A549 (cell line): Measurements from ENCODE around the gene AFF3. TPM values are rescaled to one million over a fixed set of nuclear protein-coding genes. Genes with fewer than 3 reads are reported as not detected.

Experiments used
- ATAC-seq, 2 experiments: fragments of 200-7000 bp in 1 of 2; fragments of >200 bp in 1 of 2; cut with Nextera tagmentation in 1 of 2; cut with Tn5 transposase in 1 of 2; 3 replicates each; pipeline versions ENCODE4 v1.8.0 to v1.9.1; 2018 to 2020; ENCODE audit warnings: mild to moderate bottlenecking in 1 of 2, moderate library complexity in 1 of 2
- CTCF ChIA-PET: fragments of 300-600 bp; sonication (Branson Sonifier 250); formaldehyde crosslinking; extraction: SDS; loops from one replicate; lab custom pipeline; 2021; ENCODE audit warnings: antibody characterized with exemption, inconsistent platforms; lab: Yijun Ruan, JAX
- POLR2A ChIA-PET: fragments of 350-600 bp; formaldehyde crosslinking; extraction: SDS; loops from one replicate; lab custom pipeline; 2021; ENCODE audit warnings: antibody characterized with exemption, inconsistent platforms; lab: Yijun Ruan, JAX
- DNase-seq, 2 experiments: peaks; one replicate each; pipeline versions ENCODE4 v3.0.0 to v3.0.0-alpha.2; 2011 to 2016; ENCODE audit warnings: low read depth in 1 of 2, low spot score in 1 of 2
- FAIRE-seq: peaks from 2 replicates; lab custom pipeline; 2011; peaks lifted over from hg19 to GRCh38; lab: Jason Lieb, UNC
- H3K27ac ChIP-seq, 2 experiments: fragments of >200 bp; sonication (Bioruptor Twin); formaldehyde crosslinking; 3 replicates each; pipeline ENCODE4 v1.5.1; 2016 to 2017
- H3K4me1 ChIP-seq: fragments of >200 bp; sonication (Bioruptor Twin); formaldehyde crosslinking; 3 replicates; pipeline ENCODE4 v1.6.1; 2016
- H3K4me2 ChIP-seq: fragments of >200 bp; sonication (Bioruptor Twin); formaldehyde crosslinking; 3 replicates; pipeline ENCODE4 v1.6.1; 2016
- H3K4me3 ChIP-seq: fragments of >200 bp; sonication (Bioruptor Twin); formaldehyde crosslinking; 3 replicates; pipeline ENCODE4 v1.5.1; 2016
- H3K9me3 ChIP-seq: fragments of >200 bp; sonication (Bioruptor Twin); formaldehyde crosslinking; 3 replicates; pipeline ENCODE4 v1.6.1; 2016
- BHLHE40 ChIP-seq: IDR thresholded peaks from 2 replicates; pipeline ENCODE4 v1.6.1; 2012; ENCODE audit warnings: low read depth, low read length, inconsistent platforms
- CBX8 ChIP-seq: fragments of 200-600 bp; sonication (generic); IDR thresholded peaks from 2 replicates; pipeline ENCODE4 v1.6.1; 2016
- CHD4 ChIP-seq: fragments of 200-600 bp; sonication (generic); IDR thresholded peaks from 2 replicates; pipeline ENCODE4 v1.6.1; 2016; ENCODE audit warnings: antibody characterized with exemption, mild to moderate bottlenecking, borderline replicate concordance
- EHF ChIP-seq: fragments of 250-450 bp; sonication (Bioruptor Pico); IDR thresholded peaks from 2 replicates; pipeline ENCODE4 v1.5.0; 2020; ENCODE audit warnings: mild to moderate bottlenecking
- FOSL2 ChIP-seq, 2 experiments: fragments of 450-650 bp in 1 of 2; fragments of >200 bp in 1 of 2; sonication (Bioruptor Twin) in 1 of 2; formaldehyde crosslinking; IDR thresholded peaks; 2 replicates each; pipeline versions ENCODE4 v1.5.0 to v1.6.1; 2016 to 2020; ENCODE audit warnings: mild to moderate bottlenecking in 1 of 2, moderate library complexity in 1 of 2
- FOXS1 ChIP-seq: fragments of 250-450 bp; sonication (Bioruptor Pico); IDR thresholded peaks from 2 replicates; pipeline ENCODE4 v1.5.0; 2020; ENCODE audit warnings: mild to moderate bottlenecking, moderate library complexity
- MYC ChIP-seq: IDR thresholded peaks from 2 replicates; pipeline ENCODE4 v1.6.1; 2012; ENCODE audit warnings: mild to moderate bottlenecking, inconsistent platforms, low read length, improper control_type of control experiment, borderline replicate concordance
- SMC3 ChIP-seq: fragments of >200 bp; sonication (Bioruptor Twin); formaldehyde crosslinking; IDR thresholded peaks from 3 replicates; pipeline ENCODE4 v1.6.1; 2018; ENCODE audit warnings: inconsistent platforms
- TP53 ChIP-seq: fragments of 250-450 bp; sonication (Bioruptor Pico); IDR thresholded peaks from 2 replicates; pipeline ENCODE4 v1.5.0; 2021; ENCODE audit warnings: mild to moderate bottlenecking, moderate library complexity
- ZNF302 ChIP-seq: fragments of 250-450 bp; sonication (Bioruptor Pico); IDR thresholded peaks from 2 replicates; pipeline ENCODE4 v1.9.0; 2021; ENCODE audit warnings: inconsistent platforms, mild to moderate bottlenecking, moderate library complexity
- WGBS: methylation state at CpG from one replicate; pipeline ENCODE4 v1.1.6; 2017; ENCODE audit errors: missing lambda C conversion rate; 5-methylcytosine and 5-hydroxymethylcytosine counted together
- polyA plus RNA-seq, 4 experiments: library from polyadenylated mRNA; depleted of rRNA in 3 of 4; stranded (reverse); fragments of >200 nt; fragmentation: RNase III in 1 of 4; extraction: RNeasy Plus Mini Kit Qiagen cat#74134 plus additional on column Dnase treatment in 1 of 4; gene quantifications; 2 replicates in 3 of 4; 3 replicates in 1 of 4; pipeline ENCODE4 v1.2.3, GENCODE V29; 2011 to 2017
- TF ChIP-seq, protein P1 (sequence below): fragments of >200 bp; sonication (Bioruptor Twin); formaldehyde crosslinking; IDR thresholded peaks from 3 replicates; pipeline ENCODE4 v1.5.1; 2016
- TF ChIP-seq, protein P2 (sequence below): fragments of >200 bp; sonication (Bioruptor Twin); formaldehyde crosslinking; IDR thresholded peaks from 3 replicates; pipeline ENCODE4 v1.6.1; 2016
- TF ChIP-seq, protein P3 (sequence below): IDR thresholded peaks from 2 replicates; pipeline ENCODE4 v1.6.1; 2012; ENCODE audit warnings: low read depth, borderline replicate concordance
- TF ChIP-seq, protein P4 (sequence below): fragments of >200 bp; sonication (Bioruptor Twin); formaldehyde crosslinking; IDR thresholded peaks from 2 replicates; pipeline ENCODE4 v1.6.1; 2016
- TF ChIP-seq, protein P5 (sequence below): fragments of 200-600 bp; sonication (generic); IDR thresholded peaks from 2 replicates; pipeline ENCODE4 v1.6.1; 2016; ENCODE audit warnings: antibody characterized with exemption, mild to moderate bottlenecking, moderate library complexity
- TF ChIP-seq, protein P6 (sequence below): IDR thresholded peaks from 2 replicates; pipeline ENCODE4 v1.6.1; 2012
- TF ChIP-seq, protein P7 (sequence below): fragments of 150-350 bp; IDR thresholded peaks from 2 replicates; pipeline ENCODE4 v1.6.1; 2014; ENCODE audit warnings: low read depth, mild to moderate bottlenecking, low read length
- TF ChIP-seq, protein P8 (sequence below): fragments of 250-450 bp; sonication (Bioruptor Pico); IDR thresholded peaks from 2 replicates; pipeline ENCODE4 v1.5.0; 2021; ENCODE audit warnings: mild to moderate bottlenecking, moderate library complexity, borderline replicate concordance

AFF3 gene
- polyA plus RNA-seq, 2 of the 4 experiments (the other 2 are of a cell fraction), result not detected

DNA sequence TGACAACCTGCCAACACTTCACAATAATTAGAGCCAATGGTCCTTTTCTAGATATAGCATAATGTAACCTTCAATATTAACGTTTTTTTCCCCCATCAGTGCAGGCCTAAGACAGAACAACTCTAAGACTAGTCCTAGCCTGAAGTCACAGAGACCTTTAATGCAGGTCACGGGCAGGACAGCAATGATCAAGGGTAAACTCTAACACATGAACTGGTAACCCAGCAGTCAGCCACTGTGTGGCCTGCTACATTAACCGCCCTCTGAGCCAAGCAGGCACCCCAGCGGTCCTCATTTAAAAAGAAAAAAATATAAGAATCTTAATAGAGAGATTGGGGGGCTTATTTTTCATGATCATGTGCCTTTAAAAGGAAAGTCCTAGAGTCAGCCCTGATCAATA, 290.6 kb downstream of the AFF3 start:
- ATAC-seq (no peak), DNase-seq (no peak), FAIRE-seq (no peak)
- CTCF ChIA-PET, result no interaction called here
- H3K4me3 ChIP-seq, result no peak overlapping the region
- H3K4me1 ChIP-seq, result no peaks in the 10 kb centered on the region
- WGBS, result 34% methylated on average over 4 of the region's 4 CpGs
- no peak overlapping the region for H3K27ac ChIP-seq
- TF ChIP-seq SMC3, result no peak
- no peaks in the 10 kb centered on the region for H3K9me3 ChIP-seq
- POLR2A ChIA-PET, result no interaction called here
- H3K4me2 ChIP-seq, result no peak overlapping the region

DNA sequence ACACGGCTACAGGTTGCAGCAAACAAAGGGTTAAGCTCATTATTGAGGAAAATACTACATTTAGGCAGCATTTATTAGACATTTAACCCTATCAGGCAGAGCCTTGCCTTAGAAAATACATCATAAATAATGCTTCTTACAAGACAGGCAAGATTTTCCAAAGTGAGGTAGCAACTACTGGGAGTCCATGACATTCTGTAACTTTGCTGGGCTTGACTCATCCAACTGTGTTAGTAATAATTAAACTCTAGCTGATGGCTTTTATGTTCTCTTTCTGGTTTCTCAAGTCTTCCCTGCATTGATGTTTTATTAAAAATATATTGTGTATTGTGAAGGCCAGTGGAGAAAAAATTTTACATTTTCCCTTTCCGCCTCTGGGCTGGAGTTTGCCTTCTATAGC, 291.3 kb downstream of the AFF3 start:
- no peak for FAIRE-seq
- ATAC-seq, result no peak
- 22% methylated on average over 2 of the region's 2 CpGs for WGBS
- CTCF ChIA-PET, result interaction anchor here (0.6 kb wide), 1 partner anchor 922 kb away, joined by 3 read pairs; no protein-coding TSS in a partner anchor
- no peak overlapping the region for H3K4me3 ChIP-seq
- POLR2A ChIA-PET, result no interaction called here
- no peak for DNase-seq
- no peak overlapping the region for H3K27ac ChIP-seq
- TF ChIP-seq FOSL2 (IDR thresholded peaks at IDR 0.05) (no peak), FOSL2 (CRISPR knock-in tag; IDR thresholded peaks at IDR 0.05) (no peak), CBX8 (no peak), BHLHE40 (no peak)
- TF ChIP-seq, protein P1, sequence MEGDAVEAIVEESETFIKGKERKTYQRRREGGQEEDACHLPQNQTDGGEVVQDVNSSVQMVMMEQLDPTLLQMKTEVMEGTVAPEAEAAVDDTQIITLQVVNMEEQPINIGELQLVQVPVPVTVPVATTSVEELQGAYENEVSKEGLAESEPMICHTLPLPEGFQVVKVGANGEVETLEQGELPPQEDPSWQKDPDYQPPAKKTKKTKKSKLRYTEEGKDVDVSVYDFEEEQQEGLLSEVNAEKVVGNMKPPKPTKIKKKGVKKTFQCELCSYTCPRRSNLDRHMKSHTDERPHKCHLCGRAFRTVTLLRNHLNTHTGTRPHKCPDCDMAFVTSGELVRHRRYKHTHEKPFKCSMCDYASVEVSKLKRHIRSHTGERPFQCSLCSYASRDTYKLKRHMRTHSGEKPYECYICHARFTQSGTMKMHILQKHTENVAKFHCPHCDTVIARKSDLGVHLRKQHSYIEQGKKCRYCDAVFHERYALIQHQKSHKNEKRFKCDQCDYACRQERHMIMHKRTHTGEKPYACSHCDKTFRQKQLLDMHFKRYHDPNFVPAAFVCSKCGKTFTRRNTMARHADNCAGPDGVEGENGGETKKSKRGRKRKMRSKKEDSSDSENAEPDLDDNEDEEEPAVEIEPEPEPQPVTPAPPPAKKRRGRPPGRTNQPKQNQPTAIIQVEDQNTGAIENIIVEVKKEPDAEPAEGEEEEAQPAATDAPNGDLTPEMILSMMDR, result no peak
- TF ChIP-seq, protein P2, sequence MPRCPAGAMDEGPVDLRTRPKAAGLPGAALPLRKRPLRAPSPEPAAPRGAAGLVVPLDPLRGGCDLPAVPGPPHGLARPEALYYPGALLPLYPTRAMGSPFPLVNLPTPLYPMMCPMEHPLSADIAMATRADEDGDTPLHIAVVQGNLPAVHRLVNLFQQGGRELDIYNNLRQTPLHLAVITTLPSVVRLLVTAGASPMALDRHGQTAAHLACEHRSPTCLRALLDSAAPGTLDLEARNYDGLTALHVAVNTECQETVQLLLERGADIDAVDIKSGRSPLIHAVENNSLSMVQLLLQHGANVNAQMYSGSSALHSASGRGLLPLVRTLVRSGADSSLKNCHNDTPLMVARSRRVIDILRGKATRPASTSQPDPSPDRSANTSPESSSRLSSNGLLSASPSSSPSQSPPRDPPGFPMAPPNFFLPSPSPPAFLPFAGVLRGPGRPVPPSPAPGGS, result no peak
- TF ChIP-seq, protein P3, sequence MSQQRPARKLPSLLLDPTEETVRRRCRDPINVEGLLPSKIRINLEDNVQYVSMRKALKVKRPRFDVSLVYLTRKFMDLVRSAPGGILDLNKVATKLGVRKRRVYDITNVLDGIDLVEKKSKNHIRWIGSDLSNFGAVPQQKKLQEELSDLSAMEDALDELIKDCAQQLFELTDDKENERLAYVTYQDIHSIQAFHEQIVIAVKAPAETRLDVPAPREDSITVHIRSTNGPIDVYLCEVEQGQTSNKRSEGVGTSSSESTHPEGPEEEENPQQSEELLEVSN, result no peak
- H3K4me2 ChIP-seq, result no peak overlapping the region
- no peaks in the 10 kb centered on the region for H3K4me1 ChIP-seq
- H3K9me3 ChIP-seq, result no peaks in the 10 kb centered on the region

DNA sequence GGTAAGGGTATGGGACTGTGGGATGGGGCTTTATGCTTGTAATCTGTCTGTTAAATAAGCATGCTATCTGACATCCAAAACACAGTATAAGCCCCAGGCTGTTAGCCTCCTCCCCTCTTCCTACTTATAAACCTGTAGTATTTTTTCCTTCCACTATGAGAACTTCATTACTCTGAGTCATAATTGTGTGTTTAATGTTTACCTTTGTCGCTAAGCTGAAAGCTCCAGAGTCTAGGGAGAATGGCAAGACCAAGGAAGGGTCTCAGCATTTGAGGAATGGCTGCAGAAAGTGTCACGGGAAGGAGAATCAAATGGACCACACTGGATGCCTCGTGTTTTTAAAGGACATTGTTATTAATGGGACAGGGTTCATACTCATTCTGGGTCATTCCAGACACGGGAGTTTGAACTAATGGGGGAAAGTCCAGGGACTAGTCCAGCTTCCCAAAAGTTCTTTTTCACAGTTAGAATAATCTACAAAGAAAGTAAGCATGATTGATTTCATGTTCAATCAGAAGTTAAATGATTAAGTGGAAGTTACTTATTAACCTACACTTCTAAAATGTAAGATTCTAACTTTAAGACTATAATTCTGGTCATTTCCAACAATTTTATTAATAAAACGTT, 292.2 kb downstream of the AFF3 start:
- H3K4me3 ChIP-seq, result no peak overlapping the region
- POLR2A ChIA-PET, result no interaction called here
- ATAC-seq (peak; percentile 46 to 59; a peak in 5 of 6 replicates), FAIRE-seq (no peak), DNase-seq (peak in 1 of 2 experiments; percentile 4)
- H3K4me1 ChIP-seq, result no peaks in the 10 kb centered on the region
- TF ChIP-seq, protein P4, sequence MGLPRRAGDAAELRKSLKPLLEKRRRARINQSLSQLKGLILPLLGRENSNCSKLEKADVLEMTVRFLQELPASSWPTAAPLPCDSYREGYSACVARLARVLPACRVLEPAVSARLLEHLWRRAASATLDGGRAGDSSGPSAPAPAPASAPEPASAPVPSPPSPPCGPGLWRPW, result no peak
- TF ChIP-seq, protein P5, sequence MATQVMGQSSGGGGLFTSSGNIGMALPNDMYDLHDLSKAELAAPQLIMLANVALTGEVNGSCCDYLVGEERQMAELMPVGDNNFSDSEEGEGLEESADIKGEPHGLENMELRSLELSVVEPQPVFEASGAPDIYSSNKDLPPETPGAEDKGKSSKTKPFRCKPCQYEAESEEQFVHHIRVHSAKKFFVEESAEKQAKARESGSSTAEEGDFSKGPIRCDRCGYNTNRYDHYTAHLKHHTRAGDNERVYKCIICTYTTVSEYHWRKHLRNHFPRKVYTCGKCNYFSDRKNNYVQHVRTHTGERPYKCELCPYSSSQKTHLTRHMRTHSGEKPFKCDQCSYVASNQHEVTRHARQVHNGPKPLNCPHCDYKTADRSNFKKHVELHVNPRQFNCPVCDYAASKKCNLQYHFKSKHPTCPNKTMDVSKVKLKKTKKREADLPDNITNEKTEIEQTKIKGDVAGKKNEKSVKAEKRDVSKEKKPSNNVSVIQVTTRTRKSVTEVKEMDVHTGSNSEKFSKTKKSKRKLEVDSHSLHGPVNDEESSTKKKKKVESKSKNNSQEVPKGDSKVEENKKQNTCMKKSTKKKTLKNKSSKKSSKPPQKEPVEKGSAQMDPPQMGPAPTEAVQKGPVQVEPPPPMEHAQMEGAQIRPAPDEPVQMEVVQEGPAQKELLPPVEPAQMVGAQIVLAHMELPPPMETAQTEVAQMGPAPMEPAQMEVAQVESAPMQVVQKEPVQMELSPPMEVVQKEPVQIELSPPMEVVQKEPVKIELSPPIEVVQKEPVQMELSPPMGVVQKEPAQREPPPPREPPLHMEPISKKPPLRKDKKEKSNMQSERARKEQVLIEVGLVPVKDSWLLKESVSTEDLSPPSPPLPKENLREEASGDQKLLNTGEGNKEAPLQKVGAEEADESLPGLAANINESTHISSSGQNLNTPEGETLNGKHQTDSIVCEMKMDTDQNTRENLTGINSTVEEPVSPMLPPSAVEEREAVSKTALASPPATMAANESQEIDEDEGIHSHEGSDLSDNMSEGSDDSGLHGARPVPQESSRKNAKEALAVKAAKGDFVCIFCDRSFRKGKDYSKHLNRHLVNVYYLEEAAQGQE, result no peak
- TF ChIP-seq, protein P6, sequence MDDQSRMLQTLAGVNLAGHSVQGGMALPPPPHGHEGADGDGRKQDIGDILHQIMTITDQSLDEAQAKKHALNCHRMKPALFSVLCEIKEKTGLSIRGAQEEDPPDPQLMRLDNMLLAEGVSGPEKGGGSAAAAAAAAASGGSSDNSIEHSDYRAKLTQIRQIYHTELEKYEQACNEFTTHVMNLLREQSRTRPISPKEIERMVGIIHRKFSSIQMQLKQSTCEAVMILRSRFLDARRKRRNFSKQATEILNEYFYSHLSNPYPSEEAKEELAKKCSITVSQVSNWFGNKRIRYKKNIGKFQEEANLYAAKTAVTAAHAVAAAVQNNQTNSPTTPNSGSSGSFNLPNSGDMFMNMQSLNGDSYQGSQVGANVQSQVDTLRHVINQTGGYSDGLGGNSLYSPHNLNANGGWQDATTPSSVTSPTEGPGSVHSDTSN, result no peak
- TF ChIP-seq FOXS1 (no peak), ZNF302 (no peak), TP53 (CRISPR knock-in tag) (no peak), CHD4 (no peak), MYC (no peak), EHF (no peak)
- TF ChIP-seq, protein P7, sequence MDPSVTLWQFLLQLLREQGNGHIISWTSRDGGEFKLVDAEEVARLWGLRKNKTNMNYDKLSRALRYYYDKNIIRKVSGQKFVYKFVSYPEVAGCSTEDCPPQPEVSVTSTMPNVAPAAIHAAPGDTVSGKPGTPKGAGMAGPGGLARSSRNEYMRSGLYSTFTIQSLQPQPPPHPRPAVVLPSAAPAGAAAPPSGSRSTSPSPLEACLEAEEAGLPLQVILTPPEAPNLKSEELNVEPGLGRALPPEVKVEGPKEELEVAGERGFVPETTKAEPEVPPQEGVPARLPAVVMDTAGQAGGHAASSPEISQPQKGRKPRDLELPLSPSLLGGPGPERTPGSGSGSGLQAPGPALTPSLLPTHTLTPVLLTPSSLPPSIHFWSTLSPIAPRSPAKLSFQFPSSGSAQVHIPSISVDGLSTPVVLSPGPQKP, result no peak
- TF ChIP-seq, protein P8, sequence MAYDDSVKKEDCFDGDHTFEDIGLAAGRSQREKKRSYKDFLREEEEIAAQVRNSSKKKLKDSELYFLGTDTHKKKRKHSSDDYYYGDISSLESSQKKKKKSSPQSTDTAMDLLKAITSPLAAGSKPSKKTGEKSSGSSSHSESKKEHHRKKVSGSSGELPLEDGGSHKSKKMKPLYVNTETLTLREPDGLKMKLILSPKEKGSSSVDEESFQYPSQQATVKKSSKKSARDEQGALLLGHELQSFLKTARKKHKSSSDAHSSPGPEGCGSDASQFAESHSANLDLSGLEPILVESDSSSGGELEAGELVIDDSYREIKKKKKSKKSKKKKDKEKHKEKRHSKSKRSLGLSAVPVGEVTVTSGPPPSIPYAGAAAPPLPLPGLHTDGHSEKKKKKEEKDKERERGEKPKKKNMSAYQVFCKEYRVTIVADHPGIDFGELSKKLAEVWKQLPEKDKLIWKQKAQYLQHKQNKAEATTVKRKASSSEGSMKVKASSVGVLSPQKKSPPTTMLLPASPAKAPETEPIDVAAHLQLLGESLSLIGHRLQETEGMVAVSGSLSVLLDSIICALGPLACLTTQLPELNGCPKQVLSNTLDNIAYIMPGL (CRISPR knock-in tag), result no peak
- H3K9me3 ChIP-seq, result no peaks in the 10 kb centered on the region
- no peak overlapping the region for H3K27ac ChIP-seq
- WGBS, result 2% methylated on average over 5 of the region's 5 CpGs
- no peak overlapping the region for H3K4me2 ChIP-seq
- CTCF ChIA-PET, result no interaction called here
